GM13976 (cell line): ENCODE results near the gene PRKCA.

Source experiments
- DNase-seq: peaks from one replicate; pipeline ENCODE4 v3.0.0; 2012; ENCODE audit warnings: low spot score
- in situ Hi-C: fragments of 300-500 bp; cut with MboI; formaldehyde crosslinking; loops from one replicate; pipeline ENCODE4 v1.12.0; 2022; ENCODE audit warnings: low sequenced_read_pairs, mixed read lengths, inconsistent platforms; ENCODE audit not compliant: unreplicated experiment
- TF ChIP-seq, protein P1 (sequence below): IDR thresholded peaks from 2 replicates; pipeline ENCODE4 v1.5.1; 2012; ENCODE audit warnings: borderline replicate concordance, mild to moderate bottlenecking; ENCODE audit not compliant: insufficient read depth; ENCODE audit errors: extremely low read depth, missing control alignments, control extremely low read depth

The PRKCA gene

GRCh38 chr17:66526827-66527226, 224.4 kb downstream of the PRKCA start:
- in situ Hi-C loops = no loop called here
- TF ChIP-seq, protein P1, sequence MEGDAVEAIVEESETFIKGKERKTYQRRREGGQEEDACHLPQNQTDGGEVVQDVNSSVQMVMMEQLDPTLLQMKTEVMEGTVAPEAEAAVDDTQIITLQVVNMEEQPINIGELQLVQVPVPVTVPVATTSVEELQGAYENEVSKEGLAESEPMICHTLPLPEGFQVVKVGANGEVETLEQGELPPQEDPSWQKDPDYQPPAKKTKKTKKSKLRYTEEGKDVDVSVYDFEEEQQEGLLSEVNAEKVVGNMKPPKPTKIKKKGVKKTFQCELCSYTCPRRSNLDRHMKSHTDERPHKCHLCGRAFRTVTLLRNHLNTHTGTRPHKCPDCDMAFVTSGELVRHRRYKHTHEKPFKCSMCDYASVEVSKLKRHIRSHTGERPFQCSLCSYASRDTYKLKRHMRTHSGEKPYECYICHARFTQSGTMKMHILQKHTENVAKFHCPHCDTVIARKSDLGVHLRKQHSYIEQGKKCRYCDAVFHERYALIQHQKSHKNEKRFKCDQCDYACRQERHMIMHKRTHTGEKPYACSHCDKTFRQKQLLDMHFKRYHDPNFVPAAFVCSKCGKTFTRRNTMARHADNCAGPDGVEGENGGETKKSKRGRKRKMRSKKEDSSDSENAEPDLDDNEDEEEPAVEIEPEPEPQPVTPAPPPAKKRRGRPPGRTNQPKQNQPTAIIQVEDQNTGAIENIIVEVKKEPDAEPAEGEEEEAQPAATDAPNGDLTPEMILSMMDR = no peak
- no peak for DNase-seq

- TF ChIP-seq, protein P1 = no peak
- no peak for DNase-seq
- in situ Hi-C loops = no loop called here
Measured at GRCh38 chr17:66527335-66527734, 224.9 kb downstream of the PRKCA start.

DNA sequence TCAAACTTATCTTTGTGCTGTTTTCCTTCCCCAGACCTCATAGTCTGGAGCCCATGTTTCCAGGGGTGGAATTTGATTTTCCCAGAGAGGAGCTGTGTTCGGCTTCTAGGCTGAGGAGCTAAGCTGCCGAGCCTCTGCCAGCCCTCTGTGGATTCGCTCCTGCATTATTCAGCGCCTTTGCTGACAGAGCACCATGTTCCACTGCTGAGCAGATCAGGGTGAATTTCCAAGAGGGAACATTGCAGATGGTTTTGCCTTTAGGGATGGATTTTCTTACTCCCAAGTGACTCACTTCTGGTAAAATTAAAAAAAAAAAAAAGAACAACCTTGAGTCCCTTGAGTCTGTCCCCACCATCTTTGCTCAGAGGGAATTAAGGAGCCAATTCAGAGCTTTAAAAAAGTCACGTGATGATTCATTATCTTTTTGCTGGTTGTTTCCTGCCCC, 229.5 kb downstream of the PRKCA start:
- TF ChIP-seq, protein P1 = no peak
- in situ Hi-C loops = no loop called here
- no peak for DNase-seq

GRCh38 chr17:66533572-66533971, 231.2 kb downstream of the PRKCA start:
- no peak for DNase-seq
- in situ Hi-C loops = no loop called here

DNA sequence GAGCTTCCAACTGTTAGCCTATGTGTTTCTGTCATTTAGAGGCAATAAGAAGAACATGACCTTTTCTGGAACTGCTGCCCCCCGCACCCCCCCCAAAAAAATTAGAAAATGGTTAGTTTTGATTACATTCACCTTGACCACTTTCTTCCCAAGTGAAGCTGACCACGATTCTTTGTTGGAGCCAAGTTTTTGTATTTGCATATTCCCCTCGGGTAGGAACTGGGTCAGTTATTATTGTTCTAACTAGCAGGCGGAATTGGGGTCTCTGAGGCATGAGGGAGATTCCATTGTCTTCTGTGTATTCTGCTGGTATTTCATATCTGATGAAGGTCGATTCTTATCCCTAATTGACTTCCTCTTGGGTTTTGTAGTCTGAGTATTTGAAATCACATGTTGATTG, 231.6 kb downstream of the PRKCA start:
- no peak for DNase-seq
- in situ Hi-C loops = no loop called here
- TF ChIP-seq, protein P1 = no peak

More at GRCh38 chr17:66533572-66533971, 231.2 kb downstream of the PRKCA start:
- TF ChIP-seq, protein P1 = no peak

- TF ChIP-seq, protein P1 = no peak
- in situ Hi-C loops = no loop called here
- no peak for DNase-seq
Measured at GRCh38 chr17:66535611-66536010, 233.2 kb downstream of the PRKCA start.

GRCh38 chr17:66537502-66537901, 235.1 kb downstream of the PRKCA start:
- DNase-seq = no peak
- in situ Hi-C loops = no loop called here
- TF ChIP-seq, protein P1 = no peak
